ENCODE data around the gene RYR1. TPM values are rescaled to one million over a fixed set of nuclear protein-coding genes. Genes with fewer than 3 reads are reported as not detected.

The RYR1 gene
- total and polyA plus RNA-seq, 2 donors (not counting 1 experiment from before 2014, with no cell fraction given): 0.43 to 3.8 TPM

DNA sequence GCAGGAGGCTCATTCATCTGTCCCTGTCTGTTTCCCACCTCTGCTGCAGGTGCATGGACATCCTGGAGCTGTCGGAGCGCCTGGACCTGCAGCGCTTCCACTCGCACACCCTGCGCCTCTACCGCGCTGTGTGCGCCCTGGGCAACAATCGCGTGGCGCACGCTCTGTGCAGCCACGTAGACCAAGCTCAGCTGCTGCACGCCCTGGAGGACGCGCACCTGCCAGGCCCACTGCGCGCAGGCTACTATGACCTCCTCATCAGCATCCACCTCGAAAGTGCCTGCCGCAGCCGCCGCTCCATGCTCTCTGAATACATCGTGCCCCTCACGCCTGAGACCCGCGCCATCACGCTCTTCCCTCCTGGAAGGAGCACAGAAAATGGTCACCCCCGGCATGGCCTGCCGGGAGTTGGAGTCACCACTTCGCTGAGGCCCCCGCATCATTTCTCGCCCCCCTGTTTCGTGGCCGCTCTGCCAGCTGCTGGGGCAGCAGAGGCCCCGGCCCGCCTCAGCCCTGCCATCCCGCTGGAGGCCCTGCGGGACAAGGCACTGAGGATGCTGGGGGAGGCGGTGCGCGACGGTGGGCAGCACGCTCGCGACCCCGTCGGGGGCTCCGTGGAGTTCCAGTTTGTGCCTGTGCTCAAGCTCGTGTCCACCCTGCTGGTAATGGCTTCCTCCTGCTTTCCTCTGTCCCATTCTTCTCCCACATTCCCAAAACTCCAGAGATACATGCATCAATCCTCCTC lies 52.2 kb downstream of the RYR1 start:
- Histone ChIP-seq H3K79me2 (ENCODE audit: control insufficient read depth, insufficient read depth, low read length) (no peaks in the 10 kb centered on the region), H3K4me1 (ENCODE audit: control insufficient read depth in 2 of 2, insufficient read depth in 2 of 2, low read length in 2 of 2) (no peaks in the 10 kb centered on the region), H4K20me1 (ENCODE audit: control insufficient read depth, insufficient read depth, low read length, poor library complexity, severe bottlenecking) (no peaks in the 10 kb centered on the region), H3K9me3 (ENCODE audit: control extremely low read depth in 1 of 3, control insufficient read depth in 2 of 3, insufficient read depth in 1 of 3, low read length in 2 of 3) (no peaks in the 10 kb centered on the region), H3K36me3 (replicated peaks in 1 of 2; ENCODE audit: control extremely low read depth in 1 of 2, control insufficient read depth in 1 of 2, extremely low read depth in 1 of 2, insufficient read depth in 2 of 2, low read length in 1 of 2) (no peaks in the 10 kb centered on the region), H3K9ac (ENCODE audit: low read length) (no peak overlapping the region), H3K27me3 (replicated peaks in 1 of 4; ENCODE audit: control extremely low read depth in 1 of 4, control insufficient read depth in 3 of 4, insufficient read depth in 4 of 4, low read length in 3 of 4) (peaks cover 0 to 6% (median 3%) of the 10 kb centered on the region in 4 experiments), H3K4me2 (replicated peaks; ENCODE audit: low read depth, low read length, poor library complexity, severe bottlenecking) (no peak overlapping the region), H2AFZ (ENCODE audit: insufficient read depth, low read depth, low read length, poor library complexity, severe bottlenecking) (no peak overlapping the region), H3K4me3 (ENCODE audit: control extremely low read depth in 1 of 5, extremely low read depth in 1 of 5, insufficient read depth in 1 of 5, low read depth in 2 of 5, low read length in 4 of 5) (no peak overlapping the region), H3K27ac (ENCODE audit: low read length in 2 of 2) (no peak overlapping the region)
- H3K27ac Mint-ChIP-seq: no peak overlapping the region
- peaks cover 42% of the 10 kb centered on the region for H3K27me3 Mint-ChIP-seq
- no peak overlapping the region for H3K4me3 Mint-ChIP-seq
- H3K4me1 Mint-ChIP-seq: peaks cover under 1% of the 10 kb centered on the region
- DNase-seq (no peak), ATAC-seq (ENCODE audit: low read depth) (no peak)
- TF ChIP-seq, protein P1, sequence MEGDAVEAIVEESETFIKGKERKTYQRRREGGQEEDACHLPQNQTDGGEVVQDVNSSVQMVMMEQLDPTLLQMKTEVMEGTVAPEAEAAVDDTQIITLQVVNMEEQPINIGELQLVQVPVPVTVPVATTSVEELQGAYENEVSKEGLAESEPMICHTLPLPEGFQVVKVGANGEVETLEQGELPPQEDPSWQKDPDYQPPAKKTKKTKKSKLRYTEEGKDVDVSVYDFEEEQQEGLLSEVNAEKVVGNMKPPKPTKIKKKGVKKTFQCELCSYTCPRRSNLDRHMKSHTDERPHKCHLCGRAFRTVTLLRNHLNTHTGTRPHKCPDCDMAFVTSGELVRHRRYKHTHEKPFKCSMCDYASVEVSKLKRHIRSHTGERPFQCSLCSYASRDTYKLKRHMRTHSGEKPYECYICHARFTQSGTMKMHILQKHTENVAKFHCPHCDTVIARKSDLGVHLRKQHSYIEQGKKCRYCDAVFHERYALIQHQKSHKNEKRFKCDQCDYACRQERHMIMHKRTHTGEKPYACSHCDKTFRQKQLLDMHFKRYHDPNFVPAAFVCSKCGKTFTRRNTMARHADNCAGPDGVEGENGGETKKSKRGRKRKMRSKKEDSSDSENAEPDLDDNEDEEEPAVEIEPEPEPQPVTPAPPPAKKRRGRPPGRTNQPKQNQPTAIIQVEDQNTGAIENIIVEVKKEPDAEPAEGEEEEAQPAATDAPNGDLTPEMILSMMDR (IDR thresholded peaks at IDR 0.05): no peak
- no peak for TF ChIP-seq EZH2 (IDR thresholded peaks at IDR 0.05; ENCODE audit: borderline replicate concordance, insufficient read depth, low read depth, low read length, poor library complexity, severe bottlenecking)
- intact Hi-C loops (cut with micrococcal nuclease): no loop called here
- POLR2A ChIA-PET: no interaction called here
- CTCF ChIA-PET: interaction anchor here (0.6 kb wide), 1 partner anchor 845 kb away, joined by 3 read pairs; no protein-coding TSS in a partner anchor
- 96% methylated on average over 49 of the region's 49 CpGs for WGBS (ENCODE audit: insufficient coverage)
- H3K9me3 Mint-ChIP-seq (ENCODE audit: insufficient read depth): peaks cover 4% of the 10 kb centered on the region

DNA sequence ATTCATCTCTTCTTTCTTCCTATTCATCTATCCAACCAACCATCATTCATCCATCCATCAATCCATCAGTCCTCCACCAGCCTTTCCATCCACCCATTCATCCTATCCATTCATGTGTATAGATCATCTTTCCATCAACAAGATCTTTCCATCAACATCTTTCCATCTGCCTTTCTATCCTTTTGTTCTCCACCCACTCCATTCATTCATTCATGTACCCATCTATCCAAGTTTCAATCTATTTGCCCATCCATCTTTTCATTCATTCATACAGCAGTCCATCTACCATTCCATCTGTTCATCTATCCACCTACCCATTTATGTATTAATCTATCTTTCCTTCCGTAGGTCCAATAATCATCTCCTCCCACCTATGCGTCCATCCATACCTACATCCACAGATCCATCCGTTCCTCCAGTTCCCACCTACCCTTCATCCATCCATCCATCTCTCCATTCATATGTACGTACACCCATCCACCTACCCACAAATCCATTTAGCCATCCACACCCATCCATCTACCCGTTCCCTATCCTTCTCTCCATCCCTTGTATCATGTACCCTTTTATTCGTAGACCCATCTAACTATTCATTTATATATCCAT lies 53.3 kb downstream of the RYR1 start:
- Histone ChIP-seq H3K4me3 (ENCODE audit: control extremely low read depth in 1 of 5, extremely low read depth in 1 of 5, insufficient read depth in 1 of 5, low read depth in 2 of 5, low read length in 4 of 5) (no peak overlapping the region), H3K27me3 (replicated peaks in 1 of 4; ENCODE audit: control extremely low read depth in 1 of 4, control insufficient read depth in 3 of 4, insufficient read depth in 4 of 4, low read length in 3 of 4) (peaks cover 0 to 6% (median 2%) of the 10 kb centered on the region in 4 experiments), H3K79me2 (ENCODE audit: control insufficient read depth, insufficient read depth, low read length) (no peaks in the 10 kb centered on the region), H3K27ac (ENCODE audit: low read length in 2 of 2) (no peak overlapping the region), H3K4me1 (ENCODE audit: control insufficient read depth in 2 of 2, insufficient read depth in 2 of 2, low read length in 2 of 2) (peaks cover 0 to 3% of the 10 kb centered on the region in 2 donors), H2AFZ (ENCODE audit: insufficient read depth, low read depth, low read length, poor library complexity, severe bottlenecking) (no peak overlapping the region), H3K36me3 (replicated peaks in 1 of 2; ENCODE audit: control extremely low read depth in 1 of 2, control insufficient read depth in 1 of 2, extremely low read depth in 1 of 2, insufficient read depth in 2 of 2, low read length in 1 of 2) (no peaks in the 10 kb centered on the region), H3K9me3 (ENCODE audit: control extremely low read depth in 1 of 3, control insufficient read depth in 2 of 3, insufficient read depth in 1 of 3, low read length in 2 of 3) (no peaks in the 10 kb centered on the region), H3K9ac (ENCODE audit: low read length) (no peak overlapping the region), H4K20me1 (ENCODE audit: control insufficient read depth, insufficient read depth, low read length, poor library complexity, severe bottlenecking) (no peaks in the 10 kb centered on the region), H3K4me2 (replicated peaks; ENCODE audit: low read depth, low read length, poor library complexity, severe bottlenecking) (no peak overlapping the region)
- 99% methylated on average over 4 of the region's 6 CpGs for WGBS (ENCODE audit: insufficient coverage)
- no peak overlapping the region for H3K27ac Mint-ChIP-seq
- intact Hi-C loops (cut with micrococcal nuclease): no loop called here
- POLR2A ChIA-PET: no interaction called here
- DNase-seq (no peak), ATAC-seq (ENCODE audit: low read depth) (no peak)
- CTCF ChIA-PET: no interaction called here
- H3K27me3 Mint-ChIP-seq: peaks cover 40% of the 10 kb centered on the region
- TF ChIP-seq, protein P1 (IDR thresholded peaks at IDR 0.05): no peak
- TF ChIP-seq EZH2 (IDR thresholded peaks at IDR 0.05; ENCODE audit: borderline replicate concordance, insufficient read depth, low read depth, low read length, poor library complexity, severe bottlenecking): no peak
- H3K9me3 Mint-ChIP-seq (ENCODE audit: insufficient read depth): peaks cover 8% of the 10 kb centered on the region
- peaks cover 4% of the 10 kb centered on the region for H3K4me1 Mint-ChIP-seq
- no peak overlapping the region for H3K4me3 Mint-ChIP-seq

Data from B cell (primary cell).